Liver (tissue), 9 donors: ENCODE data around the gene ROR1. TPM values are rescaled to one million over a fixed set of nuclear protein-coding genes. Genes with fewer than 3 reads are reported as not detected.

Source experiments
- DNase-seq: peaks from one replicate; pipeline ENCODE4 v3.0.0-alpha.2; 2017; ENCODE audit warnings: low spot score
- H3K27ac ChIP-seq, 2 donors: one replicate each; pipeline ENCODE4 v1.7.0; 2013; ENCODE audit warnings: inconsistent platforms in 2 of 2, low read length in 2 of 2, control low read depth in 1 of 2, low read depth in 1 of 2, mild to moderate bottlenecking in 1 of 2
- H3K27me3 ChIP-seq, 4 donors: one replicate each; pipeline versions ENCODE4 v1.6.1 to v1.7.0; 2013; ENCODE audit warnings: low read length in 3 of 4, inconsistent platforms in 1 of 4, mild to moderate bottlenecking in 1 of 4, moderate library complexity in 1 of 4; ENCODE audit not compliant: control insufficient read depth in 4 of 4, insufficient read depth in 4 of 4
- H3K36me3 ChIP-seq, 4 donors: one replicate each; pipeline versions ENCODE4 v1.6.1 to v1.7.0; 2013; ENCODE audit warnings: low read length in 3 of 4, mild to moderate bottlenecking in 3 of 4, low read depth in 1 of 4, moderate library complexity in 1 of 4; ENCODE audit not compliant: control insufficient read depth in 4 of 4, insufficient read depth in 3 of 4
- H3K4me1 ChIP-seq, 4 donors: one replicate each; pipeline versions ENCODE4 v1.6.1 to v1.7.0; 2013; ENCODE audit warnings: low read length in 3 of 4, mild to moderate bottlenecking in 3 of 4, moderate library complexity in 1 of 4; ENCODE audit not compliant: control insufficient read depth in 4 of 4, insufficient read depth in 4 of 4
- H3K4me3 ChIP-seq, 3 donors: one replicate each; pipeline versions ENCODE4 v1.6.1 to v1.7.0; 2013; ENCODE audit warnings: low read length in 3 of 3, control low read depth in 1 of 3, low read depth in 1 of 3, mild to moderate bottlenecking in 1 of 3
- H3K9ac ChIP-seq, 2 donors: one replicate each; pipeline ENCODE4 v1.7.0; 2013; ENCODE audit warnings: low read length in 2 of 2, mild to moderate bottlenecking in 2 of 2, moderate library complexity in 2 of 2, control low read depth in 1 of 2, low read depth in 1 of 2
- H3K9me3 ChIP-seq, 4 donors: one replicate each; pipeline versions ENCODE4 v1.6.1 to v1.7.0; 2013; ENCODE audit warnings: low read length in 3 of 4; ENCODE audit not compliant: control insufficient read depth in 4 of 4
- EGR1 ChIP-seq, 2 donors: IDR thresholded peaks; 2 replicates each; pipeline ENCODE4 v1.6.1; 2016 to 2018; ENCODE audit warnings: antibody characterized with exemption in 2 of 2, low read depth in 2 of 2
- FOXA1 ChIP-seq: IDR thresholded peaks from 2 replicates; pipeline ENCODE4 v1.6.1; 2016; ENCODE audit warnings: antibody characterized with exemption
- FOXA2 ChIP-seq: IDR thresholded peaks from 2 replicates; pipeline ENCODE4 v1.6.1; 2016; ENCODE audit warnings: antibody characterized with exemption
- GABPA ChIP-seq, 2 donors: IDR thresholded peaks in 1 of 2; conservative IDR thresholded peaks in 1 of 2; 2 replicates each; pipeline ENCODE4 v1.6.1; 2016; ENCODE audit warnings: antibody characterized with exemption in 2 of 2, mild to moderate bottlenecking in 1 of 2, moderate library complexity in 1 of 2
- HNF4A ChIP-seq, 2 donors: conservative IDR thresholded peaks; 2 replicates each; pipeline ENCODE4 v1.6.1; 2016; ENCODE audit warnings: antibody characterized with exemption in 2 of 2, mild to moderate bottlenecking in 2 of 2
- HNF4G ChIP-seq: IDR thresholded peaks from 2 replicates; pipeline ENCODE4 v1.6.1; 2016; ENCODE audit warnings: antibody characterized with exemption
- JUND ChIP-seq, 2 donors: IDR thresholded peaks; 2 replicates each; pipeline ENCODE4 v1.6.1; 2016; ENCODE audit warnings: antibody characterized with exemption in 2 of 2
- NR2F2 ChIP-seq: IDR thresholded peaks from 2 replicates; pipeline ENCODE4 v1.6.1; 2016; ENCODE audit warnings: antibody characterized with exemption
- RAD21 ChIP-seq, 2 donors: IDR thresholded peaks; 2 replicates each; pipeline ENCODE4 v1.6.1; 2016; ENCODE audit warnings: antibody characterized with exemption in 2 of 2, mild to moderate bottlenecking in 2 of 2
- RXRA ChIP-seq, 2 donors: IDR thresholded peaks; 2 replicates each; pipeline ENCODE4 v1.6.1; 2017 to 2018; ENCODE audit warnings: antibody characterized with exemption in 2 of 2, mild to moderate bottlenecking in 1 of 2
- SP1 ChIP-seq: IDR thresholded peaks from 2 replicates; pipeline ENCODE4 v1.6.1; 2018; ENCODE audit warnings: antibody characterized with exemption, mild to moderate bottlenecking
- TAF1 ChIP-seq: conservative IDR thresholded peaks from 2 replicates; pipeline ENCODE4 v1.6.1; 2016; ENCODE audit warnings: antibody characterized with exemption, mild to moderate bottlenecking
- YY1 ChIP-seq: IDR thresholded peaks from 2 replicates; pipeline ENCODE4 v1.6.1; 2016; ENCODE audit warnings: antibody characterized with exemption, mild to moderate bottlenecking
- ZBTB33 ChIP-seq: IDR thresholded peaks from 2 replicates; pipeline ENCODE4 v1.6.1; 2016; ENCODE audit warnings: antibody characterized with exemption
- WGBS: extraction: QIAGEN DNeasy Blood & Tissue Kit; methylation state at CpG from one replicate; pipeline ENCODE4 v1.1.7; 2013; 5-methylcytosine and 5-hydroxymethylcytosine counted together
- polyA plus RNA-seq, 2 donors: library from polyadenylated mRNA; stranded (reverse) in 1 of 2; unstranded in 1 of 2; fragments of 200-250 nt in 1 of 2; fragments of >200 nt in 1 of 2; fragmentation: Nextera tagmentation in 1 of 2; extraction: Ambion mirVana in 1 of 2; gene quantifications; one replicate each; pipeline versions ENCODE4 v1.2.1 to v1.2.3, GENCODE V29; 2013 to 2015
- total RNA-seq, 2 donors: library from RNA; depleted of rRNA; stranded (reverse); fragments of >200 nt; gene quantifications; one replicate each; pipeline ENCODE4 v1.2.3, GENCODE V29; 2014
- TF ChIP-seq, protein P1 (sequence below): IDR thresholded peaks from 2 replicates; pipeline ENCODE4 v1.6.1; 2016; ENCODE audit warnings: antibody characterized with exemption, mild to moderate bottlenecking
- TF ChIP-seq, protein P2 (sequence below): IDR thresholded peaks from 2 replicates; pipeline ENCODE4 v1.6.1; 2016; ENCODE audit warnings: antibody characterized with exemption
- TF ChIP-seq, protein P3 (sequence below): IDR thresholded peaks from 2 replicates; pipeline ENCODE4 v1.6.1; 2016; ENCODE audit warnings: antibody characterized with exemption
- TF ChIP-seq, protein P4 (sequence below): fragments of 150-350 bp; IDR thresholded peaks from 2 replicates; pipeline ENCODE4 v1.5.1; 2017; ENCODE audit warnings: improper control_type of control experiment, low read depth, low read length; ENCODE audit not compliant: missing input control
- donor health status: healthy.
- donor health status: healthy.
- donor health status: healthy.
- donor health status: healthy.
- donor health status: healthy.

Gene ROR1
- total and polyA plus RNA-seq, 4 donors: 0.15 to 0.98 (median 0.37) TPM

DNA sequence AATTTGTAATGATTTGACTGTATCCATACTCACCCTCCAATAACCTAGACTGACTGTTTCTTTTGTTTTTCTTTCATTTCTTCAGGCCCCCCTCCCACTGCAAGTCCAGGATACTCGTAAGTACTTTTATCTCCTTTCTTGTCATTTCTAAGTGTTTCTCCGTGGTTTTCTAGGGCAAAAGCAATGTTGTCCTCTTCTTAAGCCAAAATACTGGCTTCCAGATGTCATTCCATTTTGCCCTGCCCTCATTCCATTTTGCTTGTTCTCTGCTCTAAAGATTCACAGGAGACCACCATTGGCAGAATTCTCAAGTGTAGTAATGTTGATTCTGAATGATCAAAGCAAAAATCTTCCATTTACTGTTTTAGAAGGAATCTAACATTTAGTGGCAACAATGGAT lies 276.8 kb downstream of the ROR1 start:
- Histone ChIP-seq H3K9ac (no peak overlapping the region), H3K4me1 (no peaks in the 10 kb centered on the region), H3K27me3 (no peaks in the 10 kb centered on the region), H3K27ac (no peak overlapping the region), H3K4me3 (no peak overlapping the region), H3K9me3 (no peaks in the 10 kb centered on the region), H3K36me3 (no peaks in the 10 kb centered on the region)
- WGBS: 83% methylated on average over 2 of the region's 2 CpGs
- DNase-seq: no peak
- no peak for TF ChIP-seq TAF1
- no peak for TF ChIP-seq FOXA2
- TF ChIP-seq, protein P1, sequence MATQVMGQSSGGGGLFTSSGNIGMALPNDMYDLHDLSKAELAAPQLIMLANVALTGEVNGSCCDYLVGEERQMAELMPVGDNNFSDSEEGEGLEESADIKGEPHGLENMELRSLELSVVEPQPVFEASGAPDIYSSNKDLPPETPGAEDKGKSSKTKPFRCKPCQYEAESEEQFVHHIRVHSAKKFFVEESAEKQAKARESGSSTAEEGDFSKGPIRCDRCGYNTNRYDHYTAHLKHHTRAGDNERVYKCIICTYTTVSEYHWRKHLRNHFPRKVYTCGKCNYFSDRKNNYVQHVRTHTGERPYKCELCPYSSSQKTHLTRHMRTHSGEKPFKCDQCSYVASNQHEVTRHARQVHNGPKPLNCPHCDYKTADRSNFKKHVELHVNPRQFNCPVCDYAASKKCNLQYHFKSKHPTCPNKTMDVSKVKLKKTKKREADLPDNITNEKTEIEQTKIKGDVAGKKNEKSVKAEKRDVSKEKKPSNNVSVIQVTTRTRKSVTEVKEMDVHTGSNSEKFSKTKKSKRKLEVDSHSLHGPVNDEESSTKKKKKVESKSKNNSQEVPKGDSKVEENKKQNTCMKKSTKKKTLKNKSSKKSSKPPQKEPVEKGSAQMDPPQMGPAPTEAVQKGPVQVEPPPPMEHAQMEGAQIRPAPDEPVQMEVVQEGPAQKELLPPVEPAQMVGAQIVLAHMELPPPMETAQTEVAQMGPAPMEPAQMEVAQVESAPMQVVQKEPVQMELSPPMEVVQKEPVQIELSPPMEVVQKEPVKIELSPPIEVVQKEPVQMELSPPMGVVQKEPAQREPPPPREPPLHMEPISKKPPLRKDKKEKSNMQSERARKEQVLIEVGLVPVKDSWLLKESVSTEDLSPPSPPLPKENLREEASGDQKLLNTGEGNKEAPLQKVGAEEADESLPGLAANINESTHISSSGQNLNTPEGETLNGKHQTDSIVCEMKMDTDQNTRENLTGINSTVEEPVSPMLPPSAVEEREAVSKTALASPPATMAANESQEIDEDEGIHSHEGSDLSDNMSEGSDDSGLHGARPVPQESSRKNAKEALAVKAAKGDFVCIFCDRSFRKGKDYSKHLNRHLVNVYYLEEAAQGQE: no peak
- TF ChIP-seq, protein P2, sequence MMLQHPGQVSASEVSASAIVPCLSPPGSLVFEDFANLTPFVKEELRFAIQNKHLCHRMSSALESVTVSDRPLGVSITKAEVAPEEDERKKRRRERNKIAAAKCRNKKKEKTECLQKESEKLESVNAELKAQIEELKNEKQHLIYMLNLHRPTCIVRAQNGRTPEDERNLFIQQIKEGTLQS: no peak
- no peak for TF ChIP-seq YY1
- TF ChIP-seq ZBTB33: no peak
- TF ChIP-seq RXRA (IDR thresholded peaks at IDR 0.05): no peak
- TF ChIP-seq HNF4G: no peak
- no peak for TF ChIP-seq RAD21 (IDR thresholded peaks at IDR 0.05)
- no peak for TF ChIP-seq FOXA1
- TF ChIP-seq, protein P3, sequence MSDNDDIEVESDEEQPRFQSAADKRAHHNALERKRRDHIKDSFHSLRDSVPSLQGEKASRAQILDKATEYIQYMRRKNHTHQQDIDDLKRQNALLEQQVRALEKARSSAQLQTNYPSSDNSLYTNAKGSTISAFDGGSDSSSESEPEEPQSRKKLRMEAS: no peak
- TF ChIP-seq EGR1 (IDR thresholded peaks at IDR 0.05; ENCODE audit: low read depth in 2 of 2): no peak
- no peak for TF ChIP-seq NR2F2
- no peak for TF ChIP-seq JUND (IDR thresholded peaks at IDR 0.05)
- TF ChIP-seq, protein P4, sequence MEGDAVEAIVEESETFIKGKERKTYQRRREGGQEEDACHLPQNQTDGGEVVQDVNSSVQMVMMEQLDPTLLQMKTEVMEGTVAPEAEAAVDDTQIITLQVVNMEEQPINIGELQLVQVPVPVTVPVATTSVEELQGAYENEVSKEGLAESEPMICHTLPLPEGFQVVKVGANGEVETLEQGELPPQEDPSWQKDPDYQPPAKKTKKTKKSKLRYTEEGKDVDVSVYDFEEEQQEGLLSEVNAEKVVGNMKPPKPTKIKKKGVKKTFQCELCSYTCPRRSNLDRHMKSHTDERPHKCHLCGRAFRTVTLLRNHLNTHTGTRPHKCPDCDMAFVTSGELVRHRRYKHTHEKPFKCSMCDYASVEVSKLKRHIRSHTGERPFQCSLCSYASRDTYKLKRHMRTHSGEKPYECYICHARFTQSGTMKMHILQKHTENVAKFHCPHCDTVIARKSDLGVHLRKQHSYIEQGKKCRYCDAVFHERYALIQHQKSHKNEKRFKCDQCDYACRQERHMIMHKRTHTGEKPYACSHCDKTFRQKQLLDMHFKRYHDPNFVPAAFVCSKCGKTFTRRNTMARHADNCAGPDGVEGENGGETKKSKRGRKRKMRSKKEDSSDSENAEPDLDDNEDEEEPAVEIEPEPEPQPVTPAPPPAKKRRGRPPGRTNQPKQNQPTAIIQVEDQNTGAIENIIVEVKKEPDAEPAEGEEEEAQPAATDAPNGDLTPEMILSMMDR: no peak
- TF ChIP-seq GABPA (IDR thresholded peaks at IDR 0.05 in 1 of 2, conservative IDR thresholded peaks at IDR 0.05 in 1 of 2): no peak
- no peak for TF ChIP-seq SP1
- TF ChIP-seq HNF4A (conservative IDR thresholded peaks at IDR 0.05): no peak

GRCh38 chr1:64051796-64052195 lies 278.0 kb downstream of the ROR1 start:
- no peak overlapping the region for H3K27ac ChIP-seq
- H3K4me3 ChIP-seq: no peak overlapping the region
- no peak overlapping the region for H3K9ac ChIP-seq
- TF ChIP-seq GABPA (IDR thresholded peaks at IDR 0.05 in 1 of 2, conservative IDR thresholded peaks at IDR 0.05 in 1 of 2) (no peak), SP1 (no peak), RAD21 (IDR thresholded peaks at IDR 0.05) (no peak), HNF4A (conservative IDR thresholded peaks at IDR 0.05) (no peak), EGR1 (IDR thresholded peaks at IDR 0.05; ENCODE audit: low read depth in 2 of 2) (no peak), RXRA (IDR thresholded peaks at IDR 0.05) (no peak), ZBTB33 (no peak)
- TF ChIP-seq, protein P3: no peak
- no peak for DNase-seq
- H3K4me1 ChIP-seq: no peaks in the 10 kb centered on the region
- H3K9me3 ChIP-seq: no peaks in the 10 kb centered on the region
- H3K36me3 ChIP-seq: no peaks in the 10 kb centered on the region
- no peaks in the 10 kb centered on the region for H3K27me3 ChIP-seq
